Lower leg skin (tissue), 3 donors: ENCODE results near the gene WNT9B.

Source experiments
- CTCF ChIP-seq, 3 donors: fragments of 450-650 bp; IDR thresholded peaks; one replicate each; pipeline ENCODE4 v1.5.1; 2016; ENCODE audit warnings: antibody characterized with exemption in 3 of 3, mild to moderate bottlenecking in 3 of 3, moderate library complexity in 2 of 3
- POLR2A ChIP-seq, 2 donors: fragments of 450-650 bp; IDR thresholded peaks; one replicate each; pipeline ENCODE4 v1.6.1; 2016 to 2017; ENCODE audit warnings: antibody characterized with exemption in 2 of 2, mild to moderate bottlenecking in 1 of 2, moderate library complexity in 1 of 2

GRCh38 chr17:46819906-46820351 is 31.5 kb upstream of the WNT9B start:
- TF ChIP-seq POLR2A (IDR thresholded peaks at IDR 0.05), result no peak
- no peak for TF ChIP-seq CTCF (IDR thresholded peaks at IDR 0.05)
